Measurements from ENCODE around the gene CACNA1S. TPM values are rescaled to one million over a fixed set of nuclear protein-coding genes. Genes with fewer than 3 reads are reported as not detected.

Gene CACNA1S
- total RNA-seq, 1 donor from 2014 or later: not detected

DNA sequence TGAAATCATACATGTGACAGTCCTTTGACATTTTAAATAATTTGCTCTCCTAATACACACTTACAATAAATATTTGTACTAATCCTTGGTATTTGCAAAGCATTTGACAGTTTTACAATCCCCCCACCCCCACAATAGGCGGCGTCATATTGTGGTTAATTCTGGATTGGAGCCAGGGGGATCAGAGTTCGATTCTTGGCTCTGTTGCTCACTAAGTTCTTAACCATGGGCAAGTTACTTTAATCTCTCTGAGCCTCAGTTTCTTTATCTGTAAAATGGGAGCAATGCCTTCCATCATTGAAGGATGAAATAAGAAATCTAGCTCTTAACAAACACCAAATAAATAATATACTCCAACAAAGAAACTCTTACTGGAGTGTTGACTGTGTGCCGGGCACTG lies 23.8 kb downstream of the CACNA1S start:
- Mint-ChIP-seq H3K27me3 (peaks cover 19% of the 10 kb centered on the region), H3K36me3 (ENCODE audit: low read depth) (no peaks in the 10 kb centered on the region)
- intact Hi-C loops (cut with micrococcal nuclease): no loop called here

DNA sequence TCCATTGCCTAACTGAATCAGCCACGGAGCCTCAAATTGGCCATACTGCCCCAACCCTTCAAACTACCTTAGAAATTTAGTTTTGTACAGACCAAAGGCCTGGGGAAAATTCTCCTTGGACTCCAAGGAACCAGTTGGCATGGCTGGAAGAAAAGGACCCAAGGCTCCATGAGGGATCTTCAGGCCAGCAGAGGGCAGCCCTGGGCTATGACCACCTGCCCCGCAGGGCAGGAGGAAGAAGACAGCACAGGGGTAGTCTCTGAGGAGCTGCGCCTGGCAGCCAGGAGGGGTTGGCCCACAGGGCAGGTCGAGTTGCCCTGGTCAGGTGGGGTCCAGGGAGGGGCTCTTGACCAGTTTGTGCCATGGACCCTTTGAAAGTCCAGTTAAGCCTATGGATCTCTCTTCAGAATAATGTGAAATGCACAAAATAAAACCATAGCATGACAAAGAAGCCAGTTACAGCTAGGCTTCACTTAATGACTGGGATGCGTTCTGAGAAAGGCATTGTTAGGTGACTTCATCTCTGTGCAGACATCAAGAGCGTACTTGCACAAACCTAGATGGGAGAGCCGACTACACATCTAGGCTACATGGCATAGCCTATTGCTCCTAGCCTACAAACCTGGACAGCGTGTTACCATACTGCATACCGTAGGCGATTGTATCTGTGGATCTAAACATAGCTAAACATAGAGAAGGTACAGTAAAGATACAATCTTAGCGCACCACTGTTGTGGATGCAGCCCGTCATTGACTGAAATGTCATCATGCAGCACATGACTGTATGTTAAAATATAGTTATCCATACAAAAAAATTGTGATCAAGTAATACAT lies 26.1 kb downstream of the CACNA1S start:
- H3K4me1 Mint-ChIP-seq: no peaks in the 10 kb centered on the region
- no peaks in the 10 kb centered on the region for H3K9me3 Mint-ChIP-seq
- no peak overlapping the region for H3K4me3 Mint-ChIP-seq
- intact Hi-C loops (cut with micrococcal nuclease): loop anchor here (1.0 kb wide), 1 partner anchor 28 kb away; no protein-coding TSS in a partner anchor
- H3K27ac Mint-ChIP-seq: no peak overlapping the region
- peaks cover 22% of the 10 kb centered on the region for H3K27me3 Mint-ChIP-seq
- peak; percentile 73 for DNase-seq
- no peaks in the 10 kb centered on the region for H3K36me3 Mint-ChIP-seq (ENCODE audit: low read depth)

More for the DNA sequence above, 23.8 kb downstream of the CACNA1S start:
- H3K4me1 Mint-ChIP-seq: no peaks in the 10 kb centered on the region
- H3K9me3 Mint-ChIP-seq: no peaks in the 10 kb centered on the region
- no peak for DNase-seq
- H3K27ac Mint-ChIP-seq: no peak overlapping the region
- no peak overlapping the region for H3K4me3 Mint-ChIP-seq

DNA sequence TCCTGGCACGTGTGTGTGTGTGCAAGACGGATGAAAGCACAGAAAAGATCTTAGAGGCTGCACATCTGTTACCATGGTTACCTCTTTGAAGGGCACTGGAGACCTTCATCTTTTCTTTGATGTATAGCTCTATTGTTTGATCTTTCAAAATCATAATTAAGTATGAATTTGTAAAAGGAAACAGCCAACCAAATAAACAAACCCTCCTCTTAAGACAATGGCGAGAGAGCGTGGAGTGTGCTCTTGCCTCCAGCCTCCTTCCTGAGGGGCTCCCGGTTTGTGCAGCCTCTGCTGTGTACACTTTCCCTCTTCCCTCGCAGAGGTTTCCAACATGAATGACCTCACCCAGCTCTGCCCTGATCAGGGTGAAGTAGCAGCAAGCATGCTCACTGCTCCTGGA lies 27.9 kb downstream of the CACNA1S start:
- Mint-ChIP-seq H3K4me1 (no peaks in the 10 kb centered on the region), H3K36me3 (ENCODE audit: low read depth) (no peaks in the 10 kb centered on the region), H3K4me3 (no peak overlapping the region), H3K9me3 (no peaks in the 10 kb centered on the region), H3K27me3 (peaks cover 22% of the 10 kb centered on the region), H3K27ac (no peak overlapping the region)
- DNase-seq: no peak
- intact Hi-C loops (cut with micrococcal nuclease): no loop called here

DNA sequence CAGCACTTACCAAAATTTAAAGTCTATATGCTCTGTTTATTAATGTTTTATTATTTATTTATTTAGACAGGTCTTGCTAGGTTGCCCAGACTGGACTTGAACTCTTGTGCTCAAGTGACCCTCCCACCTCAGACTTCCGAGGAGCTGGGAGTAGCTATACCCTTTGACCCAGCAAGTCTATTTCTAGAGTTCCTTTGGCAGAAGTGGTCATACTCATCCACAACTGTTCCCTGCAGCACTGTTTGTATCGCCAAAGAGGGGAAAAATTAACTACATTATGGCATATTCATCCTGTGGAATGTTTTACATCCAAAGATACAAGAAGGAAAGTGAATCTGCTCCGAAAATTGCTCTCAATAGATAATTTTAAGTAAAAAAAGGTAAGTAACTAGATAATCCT lies 28.5 kb downstream of the CACNA1S start:
- H3K4me1 Mint-ChIP-seq: no peaks in the 10 kb centered on the region
- DNase-seq: no peak
- H3K27me3 Mint-ChIP-seq: peaks cover 25% of the 10 kb centered on the region
- no peak overlapping the region for H3K4me3 Mint-ChIP-seq
- H3K36me3 Mint-ChIP-seq (ENCODE audit: low read depth): no peaks in the 10 kb centered on the region
- no peaks in the 10 kb centered on the region for H3K9me3 Mint-ChIP-seq
- H3K27ac Mint-ChIP-seq: no peak overlapping the region
- intact Hi-C loops (cut with micrococcal nuclease): no loop called here

DNA sequence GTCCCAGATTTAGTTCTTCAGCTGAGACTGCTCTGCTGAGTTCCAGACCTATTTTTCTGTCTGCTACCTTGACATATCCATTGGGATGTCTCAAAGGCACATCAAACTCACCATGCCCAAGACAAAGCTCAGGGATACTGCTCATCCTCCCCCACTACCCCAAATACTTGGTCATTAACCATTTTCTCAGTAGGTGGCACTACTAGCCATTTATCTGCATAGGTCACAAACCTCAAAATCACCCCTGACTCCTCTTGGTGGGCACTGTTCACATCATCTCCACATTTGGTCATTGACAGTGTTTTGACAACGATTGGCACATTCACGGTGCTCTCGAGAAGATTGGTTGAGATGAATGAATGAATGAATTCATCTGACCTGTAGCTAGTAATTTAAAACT lies 32.1 kb downstream of the CACNA1S start:
- H3K4me3 Mint-ChIP-seq: no peak overlapping the region
- DNase-seq: no peak
- peaks cover 10% of the 10 kb centered on the region for H3K27me3 Mint-ChIP-seq
- H3K4me1 Mint-ChIP-seq: no peaks in the 10 kb centered on the region
- intact Hi-C loops (cut with micrococcal nuclease): no loop called here
- H3K36me3 Mint-ChIP-seq (ENCODE audit: low read depth): no peaks in the 10 kb centered on the region
- no peak overlapping the region for H3K27ac Mint-ChIP-seq
- H3K9me3 Mint-ChIP-seq: no peaks in the 10 kb centered on the region

DNA sequence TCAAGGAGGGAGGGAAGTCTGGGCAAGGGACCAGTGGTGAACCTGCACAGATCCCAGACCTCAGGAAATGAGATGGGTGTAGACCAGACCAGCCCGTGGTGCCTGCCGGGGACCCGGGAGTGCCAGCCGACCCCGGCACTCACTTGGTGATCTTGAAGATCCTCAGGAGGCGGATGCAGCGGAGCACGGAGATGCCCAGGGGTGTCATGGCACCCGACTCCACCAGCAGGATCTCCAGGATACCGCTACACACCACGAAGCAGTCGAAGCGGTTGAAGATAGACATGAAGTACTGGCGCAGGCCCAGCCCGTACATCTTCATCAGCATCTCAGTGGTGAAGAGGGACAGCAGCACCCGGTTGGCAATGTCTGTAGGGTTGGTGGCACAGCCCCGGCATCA lies 34.5 kb downstream of the CACNA1S start:
- intact Hi-C loops (cut with micrococcal nuclease): no loop called here
- no peaks in the 10 kb centered on the region for H3K36me3 Mint-ChIP-seq (ENCODE audit: low read depth)
- H3K4me3 Mint-ChIP-seq: no peak overlapping the region
- no peaks in the 10 kb centered on the region for H3K9me3 Mint-ChIP-seq
- H3K27me3 Mint-ChIP-seq: peaks cover 6% of the 10 kb centered on the region
- H3K4me1 Mint-ChIP-seq: no peaks in the 10 kb centered on the region
- no peak overlapping the region for H3K27ac Mint-ChIP-seq
- DNase-seq: no peak

DNA sequence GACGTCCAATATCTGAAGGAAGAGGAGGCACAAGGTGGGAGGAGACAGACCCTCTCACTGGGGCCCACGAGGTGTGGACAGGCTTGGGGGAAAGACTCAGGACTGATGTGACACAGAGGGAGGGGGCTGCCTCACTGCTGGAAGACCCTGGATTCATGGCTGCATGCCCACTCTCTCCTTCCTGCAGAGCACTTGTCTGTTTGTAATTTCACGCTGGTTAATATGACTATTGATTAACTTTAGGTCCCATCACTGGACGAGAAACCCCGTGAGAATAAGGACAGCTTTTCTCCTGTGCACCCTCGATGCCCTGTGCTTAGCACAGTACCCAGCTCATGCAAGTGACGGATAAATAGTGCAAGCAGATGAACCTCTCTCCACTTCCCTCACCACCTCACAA lies 35.1 kb downstream of the CACNA1S start:
- H3K27ac Mint-ChIP-seq: no peak overlapping the region
- no peak for DNase-seq
- H3K4me3 Mint-ChIP-seq: no peak overlapping the region
- intact Hi-C loops (cut with micrococcal nuclease): no loop called here
- no peaks in the 10 kb centered on the region for H3K36me3 Mint-ChIP-seq (ENCODE audit: low read depth)
- H3K9me3 Mint-ChIP-seq: no peaks in the 10 kb centered on the region
- H3K27me3 Mint-ChIP-seq: peaks cover 4% of the 10 kb centered on the region
- no peaks in the 10 kb centered on the region for H3K4me1 Mint-ChIP-seq

DNA sequence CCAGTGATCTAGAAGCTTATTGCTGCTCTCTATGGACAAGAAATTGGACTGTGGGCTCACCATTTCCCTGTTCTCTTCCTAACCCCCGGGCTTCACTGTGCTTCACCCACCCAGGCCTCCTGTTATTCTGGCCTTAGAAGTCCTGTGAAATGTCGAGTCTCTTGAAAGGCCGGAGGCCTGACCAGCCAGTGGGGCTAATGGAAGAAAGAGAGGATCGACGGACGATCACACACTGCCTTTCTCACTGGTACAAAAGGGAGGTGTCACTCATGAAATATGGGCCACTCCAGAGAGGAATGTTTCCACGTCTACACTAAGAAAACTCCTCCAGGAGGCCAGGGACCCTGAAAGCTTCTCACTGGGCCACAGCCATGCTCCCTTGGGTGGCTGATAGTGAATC lies 36.1 kb downstream of the CACNA1S start:
- peaks cover 5% of the 10 kb centered on the region for H3K27me3 Mint-ChIP-seq
- no peaks in the 10 kb centered on the region for H3K36me3 Mint-ChIP-seq (ENCODE audit: low read depth)
- H3K4me3 Mint-ChIP-seq: no peak overlapping the region
- peaks cover 3% of the 10 kb centered on the region for H3K4me1 Mint-ChIP-seq
- no peaks in the 10 kb centered on the region for H3K9me3 Mint-ChIP-seq
- intact Hi-C loops (cut with micrococcal nuclease): no loop called here
- no peak for DNase-seq
- H3K27ac Mint-ChIP-seq: no peak overlapping the region

DNA sequence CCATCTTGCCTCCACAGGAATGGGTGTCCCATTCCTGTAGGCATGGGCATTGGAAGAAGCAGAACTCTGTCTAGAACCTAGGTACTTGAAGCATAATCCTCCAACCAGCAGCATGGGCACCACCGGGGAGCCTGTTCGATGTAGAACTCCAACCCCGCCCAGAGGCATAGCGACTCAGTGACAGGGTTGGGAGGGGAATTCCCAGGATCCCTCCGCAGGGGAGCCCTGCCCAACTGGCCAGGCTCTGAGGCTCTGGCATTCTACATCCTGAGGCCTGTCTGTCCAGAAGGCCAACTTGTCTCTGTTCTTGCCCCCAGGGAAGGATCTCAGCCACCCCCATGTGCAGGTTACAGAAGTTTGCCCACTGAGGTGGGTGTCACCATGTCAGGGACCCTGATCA lies 38.2 kb downstream of the CACNA1S start:
- Mint-ChIP-seq H3K27ac (no peak overlapping the region), H3K9me3 (no peaks in the 10 kb centered on the region), H3K4me3 (no peak overlapping the region), H3K27me3 (peaks cover 4% of the 10 kb centered on the region), H3K4me1 (peaks cover 3% of the 10 kb centered on the region), H3K36me3 (ENCODE audit: low read depth) (no peaks in the 10 kb centered on the region)
- no peak for DNase-seq
- intact Hi-C loops (cut with micrococcal nuclease): no loop called here

DNA sequence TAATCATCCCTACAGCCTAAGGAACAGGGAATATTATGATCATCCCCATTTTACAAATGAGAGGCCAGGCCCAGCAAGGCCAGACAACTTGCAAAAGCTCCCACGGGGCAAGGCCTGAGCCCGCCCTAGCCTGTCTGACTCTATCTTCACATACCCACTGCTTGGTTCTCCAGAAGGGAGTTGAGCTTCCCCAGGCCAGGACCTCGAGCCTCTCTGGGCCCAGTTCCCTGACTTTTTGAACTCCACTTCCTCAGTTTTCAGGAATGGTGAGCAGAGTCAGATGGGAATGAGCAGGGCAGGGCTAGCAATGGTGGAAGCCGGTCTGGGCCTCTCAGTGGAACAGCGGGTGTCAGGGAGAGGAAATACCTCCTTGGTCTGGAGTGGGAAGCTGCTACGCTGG lies 39.3 kb downstream of the CACNA1S start:
- intact Hi-C loops (cut with micrococcal nuclease): no loop called here
- no peak for DNase-seq
- Mint-ChIP-seq H3K9me3 (no peaks in the 10 kb centered on the region), H3K27ac (no peak overlapping the region), H3K36me3 (ENCODE audit: low read depth) (no peaks in the 10 kb centered on the region), H3K27me3 (peaks cover 3% of the 10 kb centered on the region), H3K4me3 (no peak overlapping the region), H3K4me1 (peaks cover 3% of the 10 kb centered on the region)

DNA sequence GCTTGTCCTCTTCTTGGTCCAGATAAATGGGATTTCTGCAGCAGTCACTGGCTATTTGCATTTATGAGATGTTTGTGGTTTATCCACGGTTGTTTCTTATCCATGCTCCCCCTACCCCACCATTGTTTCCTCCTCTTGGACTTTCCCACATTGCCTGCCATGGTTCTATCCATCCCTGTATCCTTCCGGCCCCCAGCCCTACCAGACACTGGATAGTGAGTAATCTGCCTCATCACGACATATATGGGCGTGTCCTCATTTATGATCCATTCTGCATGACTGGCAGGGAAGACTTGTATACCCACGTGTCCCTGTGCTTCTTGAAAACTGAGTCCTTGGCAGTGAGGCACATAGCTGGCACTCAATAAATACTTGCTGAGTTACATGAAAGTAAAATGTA lies 40.1 kb downstream of the CACNA1S start:
- intact Hi-C loops (cut with micrococcal nuclease): no loop called here
- Mint-ChIP-seq H3K4me1 (peaks cover 3% of the 10 kb centered on the region), H3K9me3 (no peaks in the 10 kb centered on the region), H3K27me3 (peaks cover 7% of the 10 kb centered on the region), H3K4me3 (no peak overlapping the region), H3K27ac (no peak overlapping the region), H3K36me3 (ENCODE audit: low read depth) (no peaks in the 10 kb centered on the region)
- no peak for DNase-seq

DNA sequence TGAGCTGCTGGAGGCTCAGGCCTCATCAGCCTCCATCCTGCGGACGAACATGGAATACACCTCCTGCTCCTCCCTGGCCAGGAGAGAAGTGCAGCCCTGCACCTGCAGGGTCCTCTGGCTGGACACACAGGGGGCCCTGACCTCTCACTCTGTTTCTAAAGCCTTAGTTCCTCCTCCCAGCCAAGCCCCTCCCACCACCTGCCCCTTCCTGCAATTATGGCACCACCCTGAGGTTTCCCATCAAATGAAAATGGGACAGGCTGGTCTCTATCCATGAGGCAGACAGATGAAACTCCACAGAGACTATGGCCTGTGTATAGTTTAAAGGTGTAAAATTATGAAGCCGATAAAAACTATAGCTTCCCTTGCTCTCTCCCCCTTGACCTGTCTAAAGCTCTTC lies 42.6 kb downstream of the CACNA1S start:
- H3K9me3 Mint-ChIP-seq: no peaks in the 10 kb centered on the region
- no peaks in the 10 kb centered on the region for H3K36me3 Mint-ChIP-seq (ENCODE audit: low read depth)
- H3K27me3 Mint-ChIP-seq: peaks cover 8% of the 10 kb centered on the region
- intact Hi-C loops (cut with micrococcal nuclease): no loop called here
- peaks cover 3% of the 10 kb centered on the region for H3K4me1 Mint-ChIP-seq
- DNase-seq: no peak
- H3K4me3 Mint-ChIP-seq: no peak overlapping the region
- H3K27ac Mint-ChIP-seq: no peak overlapping the region

DNA sequence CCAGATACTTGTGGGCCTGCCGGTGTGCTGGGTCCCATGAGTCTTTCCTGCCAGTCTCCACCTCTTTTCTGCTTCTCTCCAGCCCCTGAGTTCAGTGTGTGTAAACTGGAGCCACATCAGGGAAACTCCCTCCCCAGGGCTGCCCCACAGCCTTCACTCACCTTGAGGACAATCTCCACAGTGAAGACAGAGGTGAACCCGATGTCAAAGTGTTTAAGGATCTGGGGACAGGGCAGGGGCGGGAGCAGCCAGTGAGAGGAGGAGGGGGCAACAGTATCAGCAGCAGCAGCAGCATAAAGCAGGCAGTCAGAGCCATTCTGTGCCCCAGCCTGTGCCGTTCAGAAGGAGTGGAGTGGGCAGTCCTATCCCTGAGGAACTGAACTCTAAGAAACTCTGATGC lies 43.2 kb downstream of the CACNA1S start:
- intact Hi-C loops (cut with micrococcal nuclease): no loop called here
- Mint-ChIP-seq H3K36me3 (ENCODE audit: low read depth) (no peaks in the 10 kb centered on the region), H3K4me1 (peaks cover 3% of the 10 kb centered on the region), H3K9me3 (no peaks in the 10 kb centered on the region), H3K27ac (no peak overlapping the region), H3K4me3 (no peak overlapping the region), H3K27me3 (peaks cover 11% of the 10 kb centered on the region)
- DNase-seq: no peak

DNA sequence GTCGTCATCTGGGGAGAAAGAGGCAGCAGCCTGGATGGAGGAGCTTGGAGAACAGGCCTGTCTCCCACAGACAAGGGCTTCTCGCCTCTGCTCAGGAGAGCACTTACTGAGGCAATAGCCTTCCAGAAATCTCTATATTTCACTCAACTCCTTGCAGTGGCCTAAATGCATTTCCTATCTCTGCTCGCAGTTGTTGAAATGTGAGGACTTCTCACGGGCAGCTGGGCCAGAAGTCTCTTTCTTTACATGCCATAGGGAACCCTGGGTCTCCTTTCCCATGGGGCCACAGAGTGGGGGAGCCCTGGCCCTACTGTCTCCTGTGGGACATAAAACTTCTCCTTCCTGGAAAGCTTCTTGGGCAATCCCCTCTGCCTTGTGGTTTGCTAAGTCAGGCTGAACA lies 45.2 kb downstream of the CACNA1S start:
- H3K27ac Mint-ChIP-seq: no peak overlapping the region
- H3K4me1 Mint-ChIP-seq: peaks cover 3% of the 10 kb centered on the region
- no peaks in the 10 kb centered on the region for H3K9me3 Mint-ChIP-seq
- H3K27me3 Mint-ChIP-seq: peaks cover 10% of the 10 kb centered on the region
- no peaks in the 10 kb centered on the region for H3K36me3 Mint-ChIP-seq (ENCODE audit: low read depth)
- DNase-seq: no peak
- intact Hi-C loops (cut with micrococcal nuclease): no loop called here
- no peak overlapping the region for H3K4me3 Mint-ChIP-seq

DNA sequence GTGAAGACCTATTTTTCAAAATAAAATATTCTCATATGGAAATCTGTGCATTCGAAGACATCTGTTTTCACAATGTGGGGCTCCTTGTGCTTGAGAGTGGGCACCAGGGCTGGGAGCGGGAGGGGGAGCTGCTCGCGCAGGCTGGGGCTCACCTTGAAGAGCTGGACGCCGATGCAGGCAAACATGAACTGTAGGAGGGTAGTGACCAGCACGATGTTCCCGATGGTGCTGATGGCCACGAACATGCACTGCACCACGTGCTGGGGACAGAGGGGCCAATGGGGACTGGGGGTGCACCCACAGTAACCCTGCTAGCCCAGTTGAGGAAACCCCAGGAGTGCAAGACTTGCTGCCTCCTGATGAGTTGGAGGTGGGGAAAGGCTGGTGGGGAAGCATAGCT lies 46.5 kb downstream of the CACNA1S start:
- no peaks in the 10 kb centered on the region for H3K36me3 Mint-ChIP-seq (ENCODE audit: low read depth)
- intact Hi-C loops (cut with micrococcal nuclease): no loop called here
- no peak overlapping the region for H3K4me3 Mint-ChIP-seq
- H3K27me3 Mint-ChIP-seq: peaks cover 10% of the 10 kb centered on the region
- no peaks in the 10 kb centered on the region for H3K4me1 Mint-ChIP-seq
- H3K27ac Mint-ChIP-seq: no peak overlapping the region
- no peaks in the 10 kb centered on the region for H3K9me3 Mint-ChIP-seq
- DNase-seq: no peak
